GM18519 (cell line): ENCODE measurements around the gene POLL.
"Not testable (repeated sequence)": the region's sequence is repeated elsewhere in the genome, so short reads cannot be mapped to it uniquely, and the experiment has no call there.

Experiments
- ATAC-seq: cut with Tn5 transposase; IDR thresholded peaks from one replicate; pipeline ENCODE4 v1.9.1; 2021; ENCODE audit warnings: mild to moderate bottlenecking, moderate library complexity; ENCODE audit not compliant: unreplicated experiment, low FRiP score

The POLL gene

DNA sequence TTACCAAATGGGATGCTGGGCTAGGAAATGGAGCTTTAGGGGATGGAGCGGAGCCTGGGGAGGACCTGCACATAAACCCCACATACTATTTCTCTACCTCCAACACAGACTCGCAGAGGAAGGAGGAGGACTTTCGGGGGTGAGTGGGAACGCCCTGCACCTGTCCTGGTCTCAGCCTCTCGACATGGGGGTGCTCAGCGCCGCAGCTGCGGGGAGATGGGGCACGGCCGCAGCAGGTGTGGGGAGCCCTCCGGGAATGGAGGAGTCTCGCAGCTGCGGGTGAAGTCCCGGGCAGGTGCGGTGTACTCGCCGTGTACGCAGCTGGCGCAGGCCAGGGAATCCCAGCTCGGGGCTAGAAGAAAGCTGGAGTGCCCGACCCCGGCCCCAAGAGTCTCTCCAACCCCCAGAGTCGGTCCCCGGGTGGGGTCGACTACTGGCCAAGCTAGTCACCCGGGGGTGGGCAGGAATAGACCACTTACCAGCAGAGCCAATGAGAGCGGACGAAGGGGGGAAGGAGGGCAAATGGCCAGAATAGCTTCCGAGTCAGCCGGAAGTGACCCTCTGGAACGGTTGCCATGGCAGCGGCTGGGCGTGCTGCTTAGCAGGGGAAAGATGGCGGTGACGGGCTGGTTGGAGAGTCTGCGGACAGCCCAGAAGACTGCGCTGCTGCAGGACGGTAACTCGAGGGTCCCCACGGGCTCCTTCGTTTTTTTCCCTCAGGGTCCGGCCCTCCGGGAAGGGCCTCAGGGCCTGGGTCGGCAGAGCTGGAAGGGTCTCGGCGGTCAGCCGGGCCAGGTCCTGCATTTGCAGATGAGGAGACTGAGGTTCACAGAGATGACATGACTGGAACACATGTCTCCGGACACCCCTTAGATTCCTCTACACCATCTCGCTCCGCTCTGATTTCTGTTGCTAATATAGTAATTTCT, at the start of gene POLL, which contains the start of gene DPCD:
TSS of gene POLL (minus strand) at position 533 of the 929 bp plus-strand sequence. CDS start 897 bp downstream, outside the sequence.
TSS of gene DPCD (plus strand) at position 597 of the 929 bp plus-strand sequence. CDS start at position 613, 16 bp downstream.
- peak; percentile 76 for ATAC-seq

DNA sequence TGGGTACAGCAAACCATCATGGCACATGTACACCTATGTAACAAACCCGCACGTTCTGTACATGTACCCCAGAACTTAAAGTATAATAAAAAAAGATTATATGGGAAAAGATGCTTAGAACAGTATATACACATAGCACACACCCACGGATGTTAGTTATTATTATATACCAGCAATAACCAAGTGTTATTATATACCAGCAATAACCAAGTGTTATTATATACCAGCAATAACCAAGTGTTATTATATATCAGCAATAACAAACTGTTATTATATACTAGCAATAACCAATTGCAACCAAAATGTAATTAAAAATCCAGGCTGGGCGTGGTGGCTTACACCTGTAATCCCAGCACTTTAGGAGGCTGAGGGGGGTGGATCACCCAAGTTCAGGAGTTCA, 45.5 kb upstream of the POLL start:
- ATAC-seq, result not testable (repeated sequence)

DNA sequence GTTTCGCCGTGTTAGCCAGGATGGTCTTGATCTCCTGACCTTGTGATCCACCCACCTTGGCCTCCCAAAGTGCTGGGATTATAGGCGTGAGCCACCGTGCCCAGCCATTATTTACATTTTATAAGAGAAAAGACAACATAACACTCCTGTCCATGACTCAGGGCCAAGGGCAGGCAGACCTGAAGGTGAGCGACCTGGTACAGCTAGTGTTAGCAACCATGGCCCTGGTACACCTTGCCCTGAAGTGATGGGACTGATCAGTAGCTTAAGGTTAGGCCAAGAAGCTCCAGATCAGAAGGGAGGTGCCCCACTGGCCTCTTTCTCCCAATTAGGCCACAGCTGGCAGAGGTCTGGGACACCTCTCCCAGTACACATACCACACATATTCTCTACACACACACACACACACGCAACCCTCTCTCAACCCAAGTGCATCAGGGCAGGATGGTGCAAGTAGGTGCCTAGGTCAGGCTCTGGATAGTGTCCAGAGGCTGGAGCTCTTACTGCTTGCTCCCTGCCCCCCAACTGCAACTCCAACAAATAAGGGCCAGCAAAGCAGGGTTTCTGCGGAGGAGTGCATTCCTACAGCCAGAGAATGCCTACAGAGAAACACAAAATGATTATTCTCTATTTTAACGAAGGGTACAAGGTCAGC, 43.9 kb upstream of the POLL start:
- no peak for ATAC-seq

DNA sequence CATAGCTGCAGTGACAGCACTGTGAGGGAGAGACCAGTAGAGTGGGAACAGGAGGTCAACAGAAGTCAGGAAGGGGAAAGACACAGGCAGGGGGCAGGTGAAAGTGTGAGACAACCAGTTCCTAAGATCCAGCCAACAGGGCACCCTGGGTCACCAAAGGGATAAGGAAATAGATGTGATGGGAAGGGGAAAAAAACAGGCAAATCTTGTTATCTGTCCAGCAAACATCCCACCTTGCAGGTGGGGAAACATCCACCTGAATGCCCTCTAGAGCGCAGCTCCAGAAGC, 42.5 kb upstream of the POLL start:
- no peak for ATAC-seq

DNA sequence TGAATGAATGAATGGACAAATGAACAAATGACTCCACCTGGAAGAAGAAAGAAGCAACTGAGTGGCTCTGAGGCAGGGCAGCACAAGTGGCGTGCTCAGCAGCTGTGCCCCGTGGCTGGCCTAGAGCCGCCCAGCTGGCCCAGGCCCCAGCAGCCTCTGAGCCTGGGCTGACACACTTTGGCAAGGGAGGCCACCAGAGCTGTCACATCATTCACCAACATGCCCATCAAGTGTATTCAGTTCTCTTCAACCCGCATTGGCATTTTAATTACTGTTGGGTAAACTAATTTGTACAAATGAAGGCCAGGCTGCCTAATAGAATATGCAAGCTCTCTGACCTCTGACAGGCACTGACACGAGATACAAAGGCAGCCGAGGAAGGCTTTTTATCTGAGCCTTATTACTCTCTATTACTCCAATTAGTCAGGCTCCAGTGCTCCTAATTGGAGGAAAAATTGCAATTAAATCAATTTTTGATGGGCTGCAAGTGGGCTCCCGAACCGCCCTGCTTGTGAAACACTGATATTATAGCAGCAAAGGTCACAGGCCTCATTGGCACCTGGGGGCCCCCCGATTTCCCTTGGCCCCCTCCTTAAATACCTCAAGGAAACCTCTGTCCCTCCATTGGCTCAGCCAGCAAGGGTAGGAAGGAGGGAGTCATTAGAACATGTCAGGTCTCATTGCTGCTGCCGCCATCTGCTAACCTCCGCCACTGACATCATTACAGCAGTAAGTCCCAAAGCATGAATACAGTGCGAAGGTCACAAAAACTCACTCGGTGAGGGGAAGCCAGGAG, 42.0 kb upstream of the POLL start:
- ATAC-seq, result no peak

DNA sequence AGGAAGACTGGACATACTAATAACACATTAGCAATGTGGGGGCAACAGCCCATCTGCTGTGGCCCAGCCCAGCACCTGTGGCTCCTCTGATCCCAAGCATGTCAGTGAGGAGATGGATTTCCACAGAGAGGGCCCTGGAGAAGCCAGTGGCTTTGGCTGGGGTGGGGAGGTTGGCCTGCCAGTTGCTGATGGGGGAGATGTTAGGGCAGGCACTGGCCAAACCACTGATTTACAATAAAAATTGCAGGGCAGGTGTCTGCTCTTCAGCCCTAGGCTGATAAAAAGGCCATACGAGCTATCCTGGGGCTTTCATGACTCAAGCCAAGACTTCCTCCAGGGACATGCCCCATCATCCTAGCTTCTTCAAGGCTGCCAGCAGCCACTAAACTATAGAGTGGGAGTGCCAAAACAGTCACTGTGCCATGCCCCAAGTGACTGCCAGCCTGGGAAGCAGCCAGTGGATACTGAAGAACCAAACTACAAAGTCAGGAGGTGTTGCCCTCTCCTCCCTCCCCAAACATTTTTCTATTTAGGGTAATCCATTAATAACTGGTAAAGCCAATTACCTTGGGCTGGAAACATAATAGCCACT, 37.9 kb upstream of the POLL start:
- ATAC-seq, result no peak

DNA sequence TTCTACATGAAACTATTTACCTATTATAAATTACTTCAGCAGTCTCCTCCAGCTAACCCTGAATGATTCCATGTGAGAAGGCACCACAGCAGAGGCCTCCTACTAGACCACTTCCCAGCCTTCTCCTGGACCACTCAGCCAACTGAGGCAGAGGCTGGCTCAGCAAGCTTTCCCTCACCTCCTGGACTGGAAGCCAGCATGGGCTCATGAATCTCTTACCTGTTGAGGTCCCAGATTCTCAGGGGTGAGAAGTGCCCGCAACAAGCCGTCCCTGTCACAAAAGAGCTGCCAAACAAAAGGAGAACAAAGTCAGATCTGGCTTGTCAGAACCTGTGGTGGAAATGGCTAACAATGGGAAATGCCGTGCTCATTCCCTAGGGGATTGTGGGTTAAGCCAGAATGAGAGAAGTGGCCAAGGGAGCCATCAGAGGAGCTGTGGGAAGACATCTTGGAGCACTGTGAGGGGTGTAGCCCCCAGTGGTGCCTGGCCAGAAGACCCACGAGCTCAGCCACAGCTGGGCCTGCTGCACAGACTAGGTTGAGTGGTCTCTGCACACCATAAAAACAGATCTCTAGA, 36.6 kb upstream of the POLL start:
- ATAC-seq, result no peak

DNA sequence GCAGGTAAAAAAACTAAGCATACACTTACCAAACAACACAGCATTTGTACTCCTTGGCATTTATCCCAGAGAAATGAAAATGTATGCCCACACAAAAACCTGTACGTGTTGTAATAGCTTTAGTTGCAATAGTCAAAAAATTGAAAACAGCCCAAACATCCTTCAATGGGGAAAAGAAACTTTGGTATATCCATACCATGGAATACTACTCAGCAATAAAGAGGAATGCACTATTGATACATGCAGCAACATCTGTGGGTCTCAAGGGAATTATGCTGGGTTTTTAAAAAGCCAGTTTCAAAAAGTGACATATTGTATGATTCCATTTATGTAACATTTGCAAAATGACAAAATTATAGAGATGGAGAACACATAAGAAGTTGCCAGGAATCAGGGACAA, 35.5 kb upstream of the POLL start:
- no peak for ATAC-seq

DNA sequence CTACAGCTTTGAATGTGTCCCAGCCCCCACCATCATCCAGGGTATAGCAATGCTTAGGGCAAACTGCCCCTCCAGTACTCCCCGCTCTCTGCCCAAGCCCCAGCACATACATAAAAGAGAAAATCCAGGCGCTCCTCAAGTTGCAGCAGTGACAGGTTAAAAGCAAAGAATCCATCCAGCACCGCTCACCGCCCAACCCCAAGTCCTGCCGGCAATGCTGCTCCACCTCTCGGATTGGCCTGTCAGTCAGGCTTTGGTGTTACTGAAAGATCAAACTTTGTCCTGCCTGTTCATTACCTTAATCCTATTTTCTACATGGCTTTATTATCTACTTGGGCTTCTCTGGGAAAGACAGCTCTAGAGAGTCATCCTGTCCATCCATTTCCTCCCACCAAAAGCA, 31.9 kb upstream of the POLL start:
- no peak for ATAC-seq

DNA sequence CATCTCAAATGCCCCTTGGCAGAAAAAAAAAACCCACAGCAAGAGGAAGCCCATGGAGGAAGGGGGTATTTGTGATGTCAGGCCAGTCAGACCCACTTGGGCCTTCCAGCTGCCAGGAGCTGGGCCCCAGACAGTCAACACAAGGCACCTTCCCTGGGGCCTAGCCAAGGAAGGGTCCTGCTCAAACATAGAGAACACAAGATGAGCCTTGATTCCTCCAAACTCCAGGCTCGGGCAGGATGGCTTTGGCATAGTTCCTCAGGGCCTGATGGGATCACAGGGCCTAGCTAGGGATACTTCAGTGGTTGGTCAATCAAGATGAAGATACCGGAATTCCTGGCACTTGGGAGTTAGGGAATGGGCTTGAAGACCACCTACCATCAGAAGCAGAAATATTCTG, 30.8 kb upstream of the POLL start:
- ATAC-seq, result no peak

DNA sequence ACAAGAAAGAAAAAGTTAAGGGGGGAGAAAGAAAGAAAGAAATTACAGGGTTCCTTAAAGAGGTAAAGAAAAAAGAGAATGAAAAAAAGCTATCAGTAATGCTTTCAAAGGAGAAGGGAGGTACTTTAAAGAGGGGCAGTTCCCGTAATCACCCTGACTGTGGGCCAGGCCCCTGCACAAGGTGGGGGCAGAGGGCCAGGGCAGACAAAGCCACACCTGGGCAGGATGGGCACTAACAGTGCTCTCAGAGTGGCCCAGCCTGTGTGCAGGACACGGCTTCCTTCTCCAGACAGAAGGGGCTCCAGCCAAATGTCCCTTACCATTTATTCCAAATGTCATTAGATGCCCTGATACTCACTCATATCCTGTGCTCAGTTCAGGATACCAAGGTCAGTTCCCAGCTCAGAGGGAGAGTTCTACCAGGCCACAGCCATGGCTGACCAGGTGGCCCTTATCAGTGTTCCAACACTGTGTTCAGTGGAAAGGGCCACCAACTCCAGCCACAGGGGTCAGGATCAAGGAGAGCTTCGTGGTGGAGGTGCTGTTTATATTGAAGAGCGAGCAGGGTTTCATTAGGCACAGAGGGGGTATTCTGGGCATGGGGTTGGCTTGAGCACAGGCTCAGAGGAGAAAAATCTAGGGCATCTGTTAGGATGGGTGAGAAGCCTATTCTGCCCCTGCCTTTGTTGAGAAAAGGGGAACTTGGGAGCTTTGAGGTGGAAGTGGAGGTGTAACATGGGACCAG, 29.9 kb upstream of the POLL start:
- ATAC-seq, result no peak

DNA sequence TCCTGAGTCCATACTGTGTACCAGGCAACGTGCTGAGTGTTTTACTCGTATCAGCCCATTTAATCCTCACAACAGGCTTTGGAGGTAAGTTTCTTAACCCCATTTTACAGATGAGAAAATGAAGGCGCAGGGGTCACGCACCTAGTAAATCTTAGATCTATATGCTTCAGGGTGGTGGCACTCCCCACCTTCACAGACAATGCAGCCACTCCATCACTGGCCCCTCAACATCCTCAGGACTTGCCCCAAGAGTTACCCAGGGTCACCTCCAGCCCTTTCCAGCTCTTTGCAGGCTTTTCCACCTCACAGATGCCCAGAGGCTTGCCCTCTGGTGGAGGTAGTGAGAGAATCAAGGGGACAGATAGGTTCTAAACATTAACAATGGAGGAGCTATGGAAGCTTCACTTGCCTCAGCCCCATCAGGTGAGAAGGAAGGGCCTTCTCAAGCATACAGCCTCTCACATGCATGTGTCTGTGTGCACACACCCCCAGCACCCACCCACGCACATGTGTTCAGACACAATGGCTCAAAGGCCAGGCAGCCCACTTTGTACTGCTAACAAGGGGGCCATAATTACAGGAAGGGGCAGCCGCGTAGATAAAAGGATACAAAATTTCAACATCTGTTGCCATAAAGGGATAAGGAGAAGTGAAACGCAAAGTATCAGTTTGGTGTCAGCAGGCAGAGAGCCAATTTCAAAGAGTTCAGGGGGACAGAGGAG, 29.2 kb upstream of the POLL start:
- no peak for ATAC-seq

DNA sequence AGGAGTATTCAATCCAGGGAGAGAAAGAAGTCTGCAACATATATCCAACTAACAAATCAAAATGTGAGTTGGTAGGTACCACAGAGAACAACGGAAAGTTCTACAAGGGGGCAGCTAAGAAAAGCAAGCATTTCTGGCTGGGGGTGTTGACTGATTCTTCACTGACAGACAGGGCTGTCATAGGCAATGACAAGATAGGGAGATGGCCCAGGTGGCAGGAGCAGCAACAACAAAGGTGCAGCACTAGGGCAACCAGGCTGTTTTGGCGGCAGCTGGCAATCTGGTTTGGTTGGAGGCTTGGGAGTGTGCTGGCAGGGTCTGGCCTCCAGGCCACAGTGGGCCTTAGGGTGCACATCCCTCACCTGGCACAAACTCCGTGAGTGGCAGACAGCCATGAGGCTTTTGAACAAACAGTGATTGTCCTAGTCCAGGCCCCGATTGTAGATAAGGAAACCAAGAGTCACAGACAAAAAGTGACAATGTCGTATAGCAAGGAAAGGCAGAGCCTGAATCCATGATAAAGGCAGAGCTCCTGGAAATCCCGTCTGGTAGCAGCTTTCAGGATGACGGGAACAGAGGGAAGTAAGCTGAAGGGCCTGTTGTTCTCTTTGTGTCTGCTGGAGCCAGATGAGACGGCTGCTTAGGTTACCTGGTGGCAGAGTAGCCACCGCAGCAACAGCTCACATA, 28.5 kb upstream of the POLL start:
- no peak for ATAC-seq

DNA sequence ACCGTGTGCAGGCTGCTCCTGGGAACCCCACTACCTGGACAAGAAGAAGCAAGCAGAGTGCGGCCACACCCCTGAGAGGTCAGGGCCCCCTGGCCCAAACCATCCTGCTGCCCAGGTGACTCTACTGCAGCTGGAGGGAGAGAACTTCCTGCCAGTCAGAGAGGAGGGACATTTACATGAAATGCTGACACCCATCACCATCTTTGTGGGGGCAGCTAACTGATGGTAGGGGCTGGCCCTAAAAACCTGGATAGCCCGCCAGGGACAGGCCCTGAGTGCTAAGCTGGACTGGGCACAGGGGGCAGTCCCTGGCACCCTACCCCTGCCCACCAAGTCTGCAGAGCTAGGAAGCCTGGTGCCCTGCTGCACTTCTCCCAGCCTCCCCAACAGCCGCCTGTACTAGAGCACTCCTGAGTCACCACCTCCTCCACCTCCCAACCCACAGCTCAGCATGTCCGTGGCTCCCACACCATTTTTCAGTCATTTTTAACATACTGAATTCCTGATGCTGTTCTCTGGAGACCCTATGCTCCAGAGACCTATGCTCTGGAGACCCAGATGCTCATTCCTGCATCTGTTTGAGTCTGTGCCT, 27.6 kb upstream of the POLL start:
- no peak for ATAC-seq

DNA sequence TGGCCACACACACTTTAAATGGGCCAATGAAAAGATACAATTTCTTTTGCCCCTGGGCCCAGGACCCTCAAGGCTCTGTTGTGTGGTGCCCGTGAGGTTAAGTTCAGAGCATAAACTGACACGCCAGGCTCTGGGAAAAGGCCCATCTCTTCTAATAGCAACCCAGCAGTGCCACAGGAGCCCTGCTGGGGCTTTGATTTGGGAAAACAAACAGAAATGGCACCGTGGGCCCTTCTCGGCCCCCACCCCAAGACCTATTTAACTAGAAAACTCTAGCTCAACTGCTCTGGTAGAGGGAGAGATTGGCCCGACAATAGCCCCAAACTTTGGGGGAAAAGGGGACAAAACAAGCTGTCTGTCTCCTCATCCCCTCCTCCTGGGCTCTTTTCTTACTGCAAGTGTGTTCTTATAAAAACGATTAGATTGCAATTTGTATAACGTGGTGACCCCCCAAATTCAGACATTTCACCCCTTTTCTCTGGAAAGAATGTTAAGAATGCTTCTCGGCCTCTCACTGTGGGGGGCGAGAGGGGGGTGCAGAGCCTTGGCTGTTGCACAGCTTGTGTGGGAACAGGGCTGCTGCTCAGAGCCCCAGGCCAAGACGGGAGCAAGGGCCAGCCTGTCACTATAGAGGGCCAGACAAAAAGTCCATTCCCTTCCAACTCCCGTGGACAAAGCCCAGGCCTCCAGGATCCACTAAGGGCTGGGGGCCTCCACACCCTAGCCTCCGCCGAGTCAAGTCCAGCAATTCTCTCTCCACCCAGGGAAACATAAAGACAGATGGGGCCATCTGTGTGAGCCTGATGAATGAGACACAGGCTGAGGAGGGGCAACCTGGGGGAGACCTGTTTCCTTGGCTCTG, 26.8 kb upstream of the POLL start:
- ATAC-seq, result no peak

DNA sequence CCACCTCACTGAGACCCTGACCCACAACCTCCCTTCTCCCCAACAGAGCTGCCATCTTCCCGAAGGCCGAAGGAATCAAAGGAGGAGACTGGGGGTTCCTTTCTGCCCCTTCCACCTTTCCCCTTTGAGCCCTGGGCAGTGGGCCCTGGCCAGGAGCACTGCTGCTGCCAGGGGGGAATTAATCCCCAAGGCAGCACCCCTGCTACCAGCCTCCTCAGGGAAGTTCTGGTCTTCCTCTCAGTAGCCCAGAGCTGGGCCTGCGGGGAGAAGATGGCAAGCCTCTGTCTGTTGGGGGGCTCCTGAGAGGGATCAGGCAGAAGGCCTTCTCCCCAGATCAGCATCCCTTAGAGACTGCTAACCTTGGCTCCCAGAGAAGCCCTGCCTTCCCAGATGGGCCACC, 25.6 kb upstream of the POLL start:
- ATAC-seq, result no peak

DNA sequence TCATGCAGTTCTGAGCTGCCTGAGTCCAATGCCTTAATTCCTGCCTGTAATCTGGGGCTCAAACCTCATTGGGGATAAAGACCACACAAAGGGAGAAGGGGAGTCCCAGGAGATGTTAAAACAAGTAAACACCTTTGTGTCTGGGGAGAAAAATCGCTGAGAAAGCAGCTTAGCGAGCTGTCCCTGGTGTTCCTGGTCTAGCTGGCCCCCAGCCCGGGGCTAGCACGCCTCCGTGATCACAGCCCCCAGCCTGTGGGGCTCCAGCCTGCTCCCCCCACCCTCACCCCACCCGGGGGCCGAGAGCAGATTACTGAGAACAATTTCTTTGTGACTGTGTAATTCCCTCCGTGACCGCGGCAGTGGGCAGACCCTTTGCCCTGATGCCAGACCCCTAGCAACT, 24.8 kb upstream of the POLL start:
- ATAC-seq, result no peak
